ENCODE results near the gene EFNA3.

EFNA3 gene

GRCh38 chr1:155070158-155070621 is 8.4 kb upstream of the EFNA3 start:
- no peak for DNase-seq

GRCh38 chr1:155070721-155071569 is 7.7 kb upstream of the EFNA3 start:
- peak; percentile 78 for DNase-seq

GRCh38 chr1:155071701-155072100 is 6.9 kb upstream of the EFNA3 start:
- no peak for DNase-seq

GRCh38 chr1:155072531-155073289 is 5.9 kb upstream of the EFNA3 start:
- no peak for DNase-seq

GRCh38 chr1:155073377-155074242 is 5.0 kb upstream of the EFNA3 start:
- DNase-seq, result no peak

- no peak for DNase-seq
Measured at GRCh38 chr1:155075535-155075934, 3.1 kb upstream of the EFNA3 start.

GRCh38 chr1:155076371-155076770 is 2.3 kb upstream of the EFNA3 start:
- DNase-seq, result no peak

GRCh38 chr1:155077346-155077745 is 1.3 kb upstream of the EFNA3 start:
- no peak for DNase-seq

GRCh38 chr1:155077758-155078445 is 735 bp upstream of the EFNA3 start:
- DNase-seq, result no peak

GRCh38 chr1:155079210-155079486 is 511 bp downstream of the EFNA3 start:
- no peak for DNase-seq

- DNase-seq, result no peak
Measured at GRCh38 chr1:155079487-155080311, 1.1 kb downstream of the EFNA3 start.

GRCh38 chr1:155080312-155081228 is 1.9 kb downstream of the EFNA3 start:
- no peak for DNase-seq

GRCh38 chr1:155081472-155082300 is 3.0 kb downstream of the EFNA3 start:
- DNase-seq, result no peak

GRCh38 chr1:155082301-155083051 is 3.8 kb downstream of the EFNA3 start:
- DNase-seq, result no peak

- DNase-seq, result no peak
Measured at GRCh38 chr1:155083052-155083541, 4.5 kb downstream of the EFNA3 start.

- DNase-seq, result no peak
Measured at GRCh38 chr1:155083865-155084721, 5.5 kb downstream of the EFNA3 start.

GRCh38 chr1:155084722-155085503 is 6.3 kb downstream of the EFNA3 start:
- peak; percentile 88 for DNase-seq

Data from activated CD4-positive, alpha-beta T cell treated with anti-CD3 and anti-CD28 coated beads, Interleukin-2, amount 50 U/mL, for 1 hour (primary cell).